ENCODE results near the gene CLSTN2.

DNA sequence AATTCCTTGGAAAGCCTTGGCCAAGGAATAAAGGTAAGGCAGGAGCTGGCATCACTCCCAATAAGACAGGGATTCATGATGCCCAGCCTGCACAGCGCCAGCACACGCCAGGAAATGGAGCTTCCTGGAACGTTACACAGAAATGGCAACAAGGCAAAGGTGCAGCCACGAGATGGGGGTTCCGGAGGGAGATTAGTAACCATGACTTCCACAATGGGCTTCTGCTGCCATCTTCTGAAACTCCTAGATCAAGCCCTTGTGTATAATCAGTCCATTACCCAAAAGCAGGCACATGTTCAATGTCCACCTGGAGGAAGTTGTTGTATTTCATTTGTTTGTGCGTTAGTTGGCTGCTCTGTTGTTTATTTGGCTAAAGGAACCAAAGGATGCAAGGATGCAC is 611.7 kb downstream of the CLSTN2 start:
- TF ChIP-seq, protein P1, sequence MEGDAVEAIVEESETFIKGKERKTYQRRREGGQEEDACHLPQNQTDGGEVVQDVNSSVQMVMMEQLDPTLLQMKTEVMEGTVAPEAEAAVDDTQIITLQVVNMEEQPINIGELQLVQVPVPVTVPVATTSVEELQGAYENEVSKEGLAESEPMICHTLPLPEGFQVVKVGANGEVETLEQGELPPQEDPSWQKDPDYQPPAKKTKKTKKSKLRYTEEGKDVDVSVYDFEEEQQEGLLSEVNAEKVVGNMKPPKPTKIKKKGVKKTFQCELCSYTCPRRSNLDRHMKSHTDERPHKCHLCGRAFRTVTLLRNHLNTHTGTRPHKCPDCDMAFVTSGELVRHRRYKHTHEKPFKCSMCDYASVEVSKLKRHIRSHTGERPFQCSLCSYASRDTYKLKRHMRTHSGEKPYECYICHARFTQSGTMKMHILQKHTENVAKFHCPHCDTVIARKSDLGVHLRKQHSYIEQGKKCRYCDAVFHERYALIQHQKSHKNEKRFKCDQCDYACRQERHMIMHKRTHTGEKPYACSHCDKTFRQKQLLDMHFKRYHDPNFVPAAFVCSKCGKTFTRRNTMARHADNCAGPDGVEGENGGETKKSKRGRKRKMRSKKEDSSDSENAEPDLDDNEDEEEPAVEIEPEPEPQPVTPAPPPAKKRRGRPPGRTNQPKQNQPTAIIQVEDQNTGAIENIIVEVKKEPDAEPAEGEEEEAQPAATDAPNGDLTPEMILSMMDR (IDR thresholded peaks at IDR 0.05): no peak
- no peak for TF ChIP-seq POLR2A (IDR thresholded peaks at IDR 0.05)
